Loucy (cell line): Measurements from ENCODE around the gene EXD3.

Source experiments
- H2AFZ ChIP-seq: fragments of 200-600 bp; sonication (generic); 2 replicates; pipeline ENCODE4 v1.6.0; 2016; ENCODE audit warnings: antibody characterized with exemption, mild to moderate bottlenecking, low read length, moderate library complexity
- H3F3A ChIP-seq: fragments of 200-600 bp; 2 replicates; pipeline ENCODE4 v1.6.0; 2016; ENCODE audit warnings: antibody characterized with exemption, low read depth, mild to moderate bottlenecking
- H3K27me3 ChIP-seq: fragments of 200-600 bp; sonication (generic); 2 replicates; pipeline ENCODE4 v1.6.1; 2014; ENCODE audit warnings: low read length, mild to moderate bottlenecking; ENCODE audit not compliant: insufficient read depth, poor library complexity, severe bottlenecking
- H3K36me3 ChIP-seq: fragments of 200-600 bp; sonication (generic); 2 replicates; pipeline ENCODE4 v1.6.1; 2016; ENCODE audit warnings: low read length; ENCODE audit not compliant: insufficient read depth
- H3K4me1 ChIP-seq: fragments of 200-600 bp; sonication (generic); 2 replicates; pipeline ENCODE4 v1.5.1; 2014; ENCODE audit warnings: low read length, mild to moderate bottlenecking; ENCODE audit not compliant: insufficient read depth, poor library complexity, severe bottlenecking
- H3K4me2 ChIP-seq: fragments of 200-600 bp; sonication (generic); 2 replicates; pipeline ENCODE4 v1.6.0; 2014; ENCODE audit warnings: antibody characterized with exemption, low read length, low read depth, mild to moderate bottlenecking; ENCODE audit not compliant: poor library complexity, severe bottlenecking
- H3K4me3 ChIP-seq: fragments of 200-600 bp; sonication (generic); 2 replicates; pipeline ENCODE4 v1.5.1; 2014; ENCODE audit warnings: low read length, mild to moderate bottlenecking, mixed read lengths; ENCODE audit not compliant: poor library complexity, severe bottlenecking
- H3K79me2 ChIP-seq: fragments of 200-600 bp; sonication (generic); 2 replicates; pipeline ENCODE4 v1.6.1; 2014; ENCODE audit warnings: low read length; ENCODE audit not compliant: insufficient read depth
- H3K9ac ChIP-seq: fragments of 200-600 bp; sonication (generic); 2 replicates; pipeline ENCODE4 v1.6.0; 2014; ENCODE audit warnings: mild to moderate bottlenecking, low read depth, low read length, moderate library complexity; ENCODE audit not compliant: poor library complexity, severe bottlenecking
- H3K9me2 ChIP-seq: fragments of 200-600 bp; sonication (generic); replicated peaks from 2 replicates; pipeline ENCODE4 v1.6.1; 2016; ENCODE audit warnings: low read depth, low read length, mixed read lengths
- H3K9me3 ChIP-seq: fragments of 200-600 bp; sonication (generic); 2 replicates; pipeline ENCODE4 v1.6.1; 2014; ENCODE audit warnings: mild to moderate bottlenecking, antibody characterized with exemption, low read length, low read depth; ENCODE audit not compliant: insufficient read depth
- H4K20me1 ChIP-seq: fragments of 200-600 bp; sonication (generic); 2 replicates; pipeline ENCODE4 v1.6.0; 2014; ENCODE audit warnings: antibody characterized with exemption, low read length, mild to moderate bottlenecking; ENCODE audit not compliant: insufficient read depth, poor library complexity, severe bottlenecking
- CTCF ChIP-seq: fragments of 200-600 bp; sonication (generic); conservative IDR thresholded peaks from 2 replicates; pipeline ENCODE4 v1.5.1; 2014; ENCODE audit warnings: mild to moderate bottlenecking, antibody characterized with exemption, low read length
- EZH2phosphoT487 ChIP-seq: fragments of 200-600 bp; IDR thresholded peaks from 2 replicates; pipeline ENCODE4 v1.6.1; 2018; ENCODE audit warnings: antibody characterized with exemption, mild to moderate bottlenecking, moderate library complexity, borderline replicate concordance

EXD3 gene

DNA sequence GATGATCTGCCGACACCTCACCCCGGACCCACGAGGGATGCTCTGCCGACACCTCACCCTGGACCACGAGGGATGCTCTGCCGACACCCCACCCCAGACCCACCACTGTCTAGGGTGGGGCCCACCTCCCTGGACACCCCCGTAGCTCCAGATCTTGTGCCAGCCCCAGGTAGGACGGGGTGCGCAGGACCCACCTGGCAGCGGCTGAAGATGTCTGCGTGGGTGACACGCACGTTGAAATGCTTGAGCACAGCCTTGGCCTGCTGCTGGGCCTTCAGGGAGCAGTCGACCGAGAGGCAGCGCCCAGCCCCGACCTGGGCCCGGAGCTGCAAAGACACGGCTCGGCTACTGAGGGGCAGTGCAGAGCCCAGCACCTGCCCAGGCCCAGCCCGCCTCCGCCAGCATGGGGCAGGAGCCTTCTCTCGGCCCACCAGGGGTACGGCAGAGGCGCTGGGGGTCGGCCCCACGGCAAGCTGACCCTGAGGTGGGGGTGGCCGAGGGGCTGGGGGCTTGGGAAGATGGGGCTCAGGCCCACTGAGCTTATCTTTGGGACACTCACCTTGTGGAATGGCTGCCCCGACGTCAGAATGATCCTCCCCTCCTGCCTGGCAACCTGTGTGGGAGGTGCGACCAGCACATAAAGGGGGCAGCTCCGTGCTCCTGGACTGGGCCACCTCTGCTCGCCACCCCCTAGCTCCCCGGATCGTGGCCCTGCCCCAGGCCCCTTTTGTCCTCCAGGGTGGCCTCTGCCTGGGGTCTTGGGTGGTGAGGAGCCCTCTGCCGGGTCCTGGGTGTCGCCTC is 99.2 kb downstream of the EXD3 start:
- TF ChIP-seq CTCF (no peak), EZH2phosphoT487 (no peak)
- H4K20me1 ChIP-seq, result no peaks in the 10 kb centered on the region

DNA sequence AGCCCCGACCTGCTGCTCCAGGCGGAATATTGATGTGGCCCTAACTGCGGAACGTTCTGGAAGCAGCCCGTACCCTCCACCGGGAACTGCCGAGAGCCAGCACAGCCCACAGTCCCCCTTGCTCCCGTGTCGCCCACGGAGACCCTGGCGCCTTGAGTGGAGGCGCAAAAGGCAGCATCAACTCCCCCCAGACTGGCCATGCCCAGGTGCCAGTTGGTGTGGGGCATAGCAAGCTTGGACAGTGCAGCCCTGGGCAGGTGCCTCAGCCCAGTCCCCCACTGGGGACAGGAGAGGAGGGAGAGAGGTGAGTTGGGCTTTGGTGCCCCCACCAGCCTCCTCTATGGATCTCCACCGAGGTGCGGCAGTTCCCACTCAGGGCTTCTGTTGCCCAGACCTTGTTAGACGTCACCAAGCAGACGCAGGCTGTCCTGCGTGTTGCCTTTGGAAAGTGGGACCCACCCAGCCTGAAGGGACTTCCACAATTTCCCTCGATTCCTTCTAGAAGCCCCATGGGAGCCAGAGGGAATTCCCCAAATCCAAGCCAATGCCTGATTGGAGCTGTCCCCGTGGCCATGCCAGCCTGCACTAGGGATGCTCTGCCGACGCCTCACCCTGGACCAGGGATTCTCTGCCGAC is 101.1 kb downstream of the EXD3 start:
- Histone ChIP-seq H3K27me3 (no peaks in the 10 kb centered on the region), H3K4me1 (peaks cover 21% of the 10 kb centered on the region), H3F3A (no peaks in the 10 kb centered on the region)

More for the DNA sequence above, 99.2 kb downstream of the EXD3 start:
- Histone ChIP-seq H3K4me2 (no peak overlapping the region), H3K4me3 (no peak overlapping the region), H3K4me1 (peaks cover 21% of the 10 kb centered on the region), H3K36me3 (no peaks in the 10 kb centered on the region), H3K9me3 (peaks cover 8% of the 10 kb centered on the region; the same call in 1 of the 2 replicates), H3K79me2 (no peaks in the 10 kb centered on the region), H3K9me2 (no peaks in the 10 kb centered on the region), H3K9ac (no peak overlapping the region), H3K27me3 (no peaks in the 10 kb centered on the region), H2AFZ (no peak overlapping the region), H3F3A (no peaks in the 10 kb centered on the region)

More for the DNA sequence above, 101.1 kb downstream of the EXD3 start:
- Histone ChIP-seq H3K9me3 (no peaks in the 10 kb centered on the region), H2AFZ (no peak overlapping the region), H3K4me2 (no peak overlapping the region), H3K4me3 (no peak overlapping the region), H4K20me1 (no peaks in the 10 kb centered on the region), H3K36me3 (no peaks in the 10 kb centered on the region), H3K9me2 (no peaks in the 10 kb centered on the region), H3K9ac (no peak overlapping the region), H3K79me2 (no peaks in the 10 kb centered on the region)
- TF ChIP-seq CTCF (no peak), EZH2phosphoT487 (no peak)
